GM18909 (cell line): ENCODE measurements around the gene PRMT2.

Source experiments
- ATAC-seq: cut with Tn5 transposase; IDR thresholded peaks from one replicate; pipeline ENCODE4 v1.9.1; 2021; ENCODE audit warnings: mild to moderate bottlenecking; ENCODE audit not compliant: unreplicated experiment, poor library complexity

The PRMT2 gene

DNA sequence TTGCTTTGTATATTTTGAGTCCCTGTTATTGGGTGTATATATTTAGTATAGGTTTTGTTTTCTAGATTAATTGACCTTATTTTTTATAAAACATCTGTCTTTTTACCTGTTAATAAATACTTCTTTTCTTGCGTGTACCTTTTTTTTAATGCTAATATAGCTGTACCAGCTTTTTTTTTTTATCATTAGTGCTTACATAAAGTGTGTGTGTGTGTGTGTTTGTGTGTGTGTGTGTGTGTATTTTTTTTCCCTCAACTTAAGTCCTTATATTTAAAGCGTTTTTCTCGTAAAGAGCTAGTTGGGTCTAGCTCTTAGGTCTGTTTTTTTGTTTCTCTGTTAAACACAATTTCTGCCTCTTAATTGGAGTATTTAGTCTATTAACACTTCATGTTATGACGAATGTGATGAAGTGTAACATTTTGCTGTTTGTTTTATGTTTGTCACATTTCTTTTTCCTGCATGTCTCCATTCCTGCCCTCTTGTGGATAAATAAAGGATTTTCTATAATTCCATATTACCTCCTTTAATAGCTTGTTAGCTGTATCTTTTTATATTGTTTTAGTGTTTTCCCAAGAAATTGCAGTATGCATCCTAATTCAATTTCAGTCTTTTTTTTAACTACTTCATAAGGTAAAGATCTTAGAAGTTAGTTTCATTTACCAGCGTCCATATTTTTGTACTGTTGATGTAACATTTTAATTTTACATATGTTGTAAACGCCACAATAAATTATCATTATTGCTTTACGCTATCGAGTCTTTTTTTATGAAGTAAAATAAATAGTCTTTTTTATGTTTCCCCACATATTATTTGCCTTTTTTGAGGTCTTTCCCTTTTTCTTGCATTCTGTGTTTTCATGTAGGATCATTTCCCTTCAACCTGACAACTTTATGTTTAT is 4.3 kb downstream of the PRMT2 start:
- no peak for ATAC-seq

DNA sequence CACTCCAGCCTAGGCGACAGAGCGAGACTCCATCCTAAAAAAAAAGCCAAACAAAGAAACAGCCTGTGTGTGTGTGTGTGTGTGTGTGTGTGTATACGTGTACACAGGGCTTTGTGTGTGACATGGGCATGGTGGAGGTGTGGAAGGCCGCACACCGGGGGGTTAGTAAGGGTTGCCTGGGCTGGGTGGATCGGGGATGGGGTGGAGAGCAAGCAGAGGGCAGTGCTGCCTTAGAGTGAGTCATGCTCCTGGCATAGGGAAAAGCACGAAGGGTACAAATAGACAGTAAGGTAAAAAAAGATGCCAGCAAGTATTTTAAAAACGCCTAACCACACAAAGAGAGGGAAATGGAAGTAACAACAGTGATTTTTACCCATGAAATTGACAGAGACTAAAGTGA is 6.2 kb downstream of the PRMT2 start:
- no peak for ATAC-seq

DNA sequence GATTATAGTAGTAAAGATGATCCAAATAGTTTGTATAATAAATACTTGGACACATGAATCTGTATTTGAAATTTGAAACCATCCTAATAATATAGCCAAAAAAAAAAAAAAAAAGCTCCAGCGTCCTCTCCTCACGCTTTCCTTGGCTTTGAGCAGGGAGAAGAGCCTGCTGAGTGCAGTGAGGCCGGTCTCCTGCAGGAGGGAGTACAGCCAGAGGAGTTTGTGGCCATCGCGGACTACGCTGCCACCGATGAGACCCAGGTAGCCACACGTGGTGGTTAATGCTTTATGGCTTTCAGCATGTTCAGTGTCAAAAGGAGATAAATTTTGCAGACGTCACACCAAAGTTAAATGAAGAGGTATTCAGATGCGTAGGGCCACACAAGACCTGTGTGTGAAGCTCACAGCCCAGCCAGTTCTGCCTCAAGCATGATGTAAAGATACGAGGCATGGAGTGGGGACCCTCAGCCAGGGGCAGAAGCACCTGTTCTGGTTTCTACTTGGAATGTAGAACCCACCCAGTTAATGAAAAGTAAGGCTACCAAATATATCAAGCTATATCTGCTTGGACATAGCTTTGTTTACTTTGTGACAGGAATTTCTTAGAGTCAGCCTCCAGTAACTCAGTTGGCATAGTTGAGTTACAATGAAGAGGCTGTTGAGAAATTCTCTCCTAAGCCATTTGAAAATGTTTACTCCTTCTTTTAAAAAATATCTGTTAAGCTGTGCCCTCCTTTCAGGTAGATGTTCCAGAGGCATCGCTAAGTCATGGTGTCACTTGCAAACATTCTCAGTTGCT is 8.1 kb downstream of the PRMT2 start:
- no peak for ATAC-seq

DNA sequence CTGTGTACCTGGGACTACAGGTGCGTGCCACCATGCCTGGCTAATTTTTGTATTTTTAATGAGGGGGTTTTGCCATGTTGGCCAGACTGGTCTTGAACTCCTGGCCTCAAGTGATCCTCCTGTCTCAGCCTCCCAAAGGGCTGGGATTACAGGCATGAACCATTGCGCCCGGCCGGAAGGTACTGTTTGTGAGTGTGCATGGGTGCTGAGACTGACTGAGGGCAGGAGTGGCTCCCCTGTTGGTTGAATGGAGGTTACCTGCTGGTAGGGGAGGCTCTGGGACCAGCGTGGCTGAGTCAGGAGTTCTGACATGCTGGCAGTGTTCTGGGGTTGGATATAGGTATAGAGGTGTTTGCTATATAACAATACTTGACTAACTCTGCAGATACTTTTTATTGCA is 10.4 kb downstream of the PRMT2 start:
- ATAC-seq = no peak

DNA sequence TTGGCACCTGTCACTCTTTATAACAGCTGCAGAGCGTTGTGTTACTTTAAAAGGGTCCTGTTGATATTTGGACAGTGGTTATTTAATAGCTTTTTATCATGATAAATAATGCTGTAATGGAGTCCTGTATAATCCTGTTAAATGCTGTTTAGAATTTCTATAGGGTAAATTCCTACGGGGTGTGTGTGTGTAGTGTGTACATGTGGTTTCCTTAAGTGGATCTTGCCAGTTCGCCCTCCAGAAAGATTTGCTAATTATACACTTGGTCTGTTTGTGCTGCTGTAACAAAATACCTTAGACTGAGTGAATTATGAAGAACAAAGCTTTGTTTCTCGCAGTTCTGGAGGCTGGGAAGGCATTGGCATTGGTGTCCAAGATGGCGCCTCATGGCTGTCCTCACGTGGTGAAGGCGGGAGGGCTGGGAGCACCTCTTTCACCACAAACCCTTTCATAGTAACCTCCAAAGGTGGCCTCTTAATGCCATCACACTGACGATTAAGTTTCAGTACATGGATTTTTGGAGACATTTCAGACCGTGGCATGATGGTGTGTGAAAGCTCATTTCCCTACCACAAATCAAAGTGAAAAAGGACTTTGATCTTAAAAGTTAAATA is 11.2 kb downstream of the PRMT2 start:
- ATAC-seq = no peak

DNA sequence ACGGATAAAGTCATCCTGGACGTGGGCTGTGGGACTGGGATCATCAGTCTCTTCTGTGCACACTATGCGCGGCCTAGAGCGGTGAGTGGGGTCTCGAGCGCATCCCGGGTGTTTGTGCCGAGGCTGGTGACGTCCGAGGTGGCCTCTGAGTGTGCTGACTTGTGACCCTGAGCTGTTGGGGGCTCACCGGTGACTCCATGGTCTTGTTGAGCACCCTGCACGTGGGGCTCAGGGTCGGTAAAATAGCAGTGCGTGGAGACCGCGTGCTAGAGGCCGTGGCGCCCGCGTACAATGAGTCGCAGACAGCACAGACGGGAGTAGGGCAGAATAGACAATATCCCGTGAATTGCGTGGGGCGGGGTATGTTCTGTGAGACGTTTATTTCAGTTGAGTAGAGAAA is 13.1 kb downstream of the PRMT2 start:
- no peak for ATAC-seq

DNA sequence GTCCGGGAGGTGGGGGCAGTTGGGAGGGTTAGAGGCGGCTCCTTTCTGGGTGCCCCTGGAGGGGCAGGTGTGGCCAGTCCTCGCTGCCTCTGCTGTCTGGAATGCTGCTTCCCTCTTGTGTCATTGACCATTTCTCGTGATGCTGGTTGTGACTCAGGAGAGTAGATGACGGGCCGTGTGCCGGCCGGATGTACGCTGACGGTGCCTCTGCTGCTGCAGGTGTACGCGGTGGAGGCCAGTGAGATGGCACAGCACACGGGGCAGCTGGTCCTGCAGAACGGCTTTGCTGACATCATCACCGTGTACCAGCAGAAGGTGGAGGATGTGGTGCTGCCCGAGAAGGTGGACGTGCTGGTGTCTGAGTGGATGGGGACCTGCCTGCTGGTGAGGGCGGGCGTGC is 13.9 kb downstream of the PRMT2 start:
- ATAC-seq = no peak

DNA sequence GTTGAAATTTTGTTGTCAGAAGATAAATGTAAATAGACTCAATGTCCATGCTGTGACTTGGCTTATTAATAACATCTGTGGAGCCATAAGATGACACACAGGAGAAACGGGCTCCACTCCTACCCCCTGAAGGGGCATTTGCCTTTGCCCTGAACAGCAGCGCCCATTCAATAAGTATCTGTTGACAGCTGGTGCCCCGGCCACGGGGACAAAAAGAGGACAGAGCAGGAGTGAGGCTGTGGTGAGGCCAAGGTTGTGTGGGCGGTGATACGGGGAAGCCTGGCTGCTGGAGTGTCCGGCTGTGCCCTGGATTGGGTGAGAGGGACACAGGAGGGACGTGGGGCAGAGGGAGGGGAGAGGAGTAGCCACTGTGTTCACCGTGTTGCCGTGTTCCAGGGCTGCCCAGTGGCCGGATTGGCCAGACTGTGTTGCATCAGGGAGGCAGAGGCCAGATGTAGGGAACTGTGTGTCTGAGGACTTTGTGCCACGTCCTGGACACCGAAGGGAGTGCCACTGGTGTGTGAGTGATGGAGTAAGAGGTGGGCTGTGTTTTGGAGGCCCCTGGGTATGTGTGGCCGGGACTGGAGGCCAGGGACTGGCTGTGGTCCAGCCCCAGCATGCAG is 15.1 kb downstream of the PRMT2 start:
- no peak for ATAC-seq

DNA sequence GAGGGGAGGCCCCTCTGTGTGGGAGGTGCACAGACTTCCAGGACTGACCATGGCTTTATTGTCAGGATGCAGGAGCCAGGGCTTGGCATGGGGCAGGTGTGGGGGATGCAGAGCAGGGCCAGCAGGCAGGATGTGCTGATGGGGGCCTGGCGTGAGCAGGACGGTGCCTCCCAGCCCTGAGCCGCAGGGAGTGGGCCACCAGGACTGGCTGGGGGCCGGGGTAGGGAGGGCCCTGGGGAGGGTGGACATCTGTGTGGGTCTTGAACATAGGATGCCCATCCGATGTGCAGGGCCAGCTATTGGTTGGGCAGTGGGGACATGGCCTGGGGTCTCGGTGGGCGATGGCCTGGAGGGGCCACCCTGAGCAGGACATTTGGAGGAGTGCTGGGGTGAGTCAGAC is 15.6 kb downstream of the PRMT2 start:
- ATAC-seq = no peak

DNA sequence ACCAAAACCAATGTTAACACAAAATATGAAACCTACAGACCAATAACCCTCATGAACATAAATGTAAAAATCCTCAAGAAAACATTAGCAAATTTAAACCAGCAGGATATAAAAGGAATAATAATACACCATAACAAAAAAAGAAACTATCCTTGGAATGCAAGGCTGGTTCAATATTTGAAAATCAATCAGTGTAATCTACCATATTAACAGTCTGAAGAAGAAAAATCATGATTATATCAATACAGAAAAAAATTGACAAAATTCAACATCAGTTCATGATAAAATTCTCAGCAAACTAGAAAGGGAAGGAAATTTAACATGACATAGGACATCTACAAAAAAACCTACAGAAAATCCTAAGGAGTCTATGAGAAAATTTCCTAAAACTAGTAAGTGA is 19.8 kb downstream of the PRMT2 start:
- no peak for ATAC-seq

DNA sequence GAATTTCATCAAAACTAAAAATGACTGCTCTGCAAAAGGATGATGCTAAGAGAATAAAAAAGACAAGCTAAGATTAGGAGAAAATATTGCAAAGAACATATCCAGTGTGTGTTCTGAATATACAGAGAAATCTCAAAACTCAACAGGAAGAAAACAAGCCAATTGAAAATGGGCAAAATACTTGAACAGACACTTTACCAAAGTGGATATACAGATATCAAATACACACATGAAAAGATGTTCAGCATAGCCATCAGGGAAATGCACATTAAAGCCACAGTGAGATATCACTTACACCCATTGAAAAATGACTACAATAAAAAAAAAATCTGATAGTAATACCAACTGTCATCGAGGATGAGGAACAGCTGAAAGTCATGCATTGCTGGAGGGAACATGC is 21.3 kb downstream of the PRMT2 start:
- ATAC-seq = no peak

DNA sequence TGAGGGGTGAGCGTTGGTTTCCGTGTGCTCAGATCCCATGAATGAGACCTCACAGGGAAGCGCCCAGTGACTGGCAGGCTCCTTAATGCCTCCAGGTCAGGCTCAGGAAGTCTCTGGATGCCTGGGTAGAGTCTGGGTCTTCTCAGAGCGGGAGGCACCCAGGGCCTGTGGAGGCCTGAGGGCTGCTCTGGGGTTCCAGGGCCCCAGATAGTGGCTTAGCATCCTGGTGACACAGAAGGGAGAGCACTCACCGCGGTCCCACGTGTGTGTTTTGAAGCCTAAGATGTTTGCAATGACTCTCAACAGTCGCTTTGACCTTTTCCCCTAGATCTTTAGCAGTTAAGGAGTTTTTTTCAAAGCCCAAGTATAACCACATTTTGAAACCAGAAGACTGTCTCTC is 25.0 kb downstream of the PRMT2 start:
- ATAC-seq = no peak

DNA sequence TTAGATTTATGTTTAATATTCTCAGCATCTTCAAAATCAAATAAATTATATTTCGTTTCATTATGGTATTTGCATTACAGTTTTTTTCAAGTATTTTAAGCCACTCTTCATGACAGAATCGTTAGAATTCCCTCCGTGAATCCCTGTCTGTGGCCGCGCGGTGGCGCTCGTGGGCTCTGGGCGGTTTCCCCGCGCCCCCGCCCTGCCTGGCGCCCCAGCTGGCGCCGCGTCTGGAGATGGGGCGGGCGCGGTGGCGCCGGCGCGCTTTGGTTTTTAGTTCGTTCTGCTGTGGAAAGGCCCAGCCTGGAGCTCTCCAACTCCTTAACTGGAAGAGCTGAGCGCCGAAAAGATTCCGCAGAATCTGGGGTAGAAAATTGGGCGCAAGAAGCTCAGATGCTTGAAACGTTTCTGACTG is 25.7 kb downstream of the PRMT2 start:
- ATAC-seq = no peak

DNA sequence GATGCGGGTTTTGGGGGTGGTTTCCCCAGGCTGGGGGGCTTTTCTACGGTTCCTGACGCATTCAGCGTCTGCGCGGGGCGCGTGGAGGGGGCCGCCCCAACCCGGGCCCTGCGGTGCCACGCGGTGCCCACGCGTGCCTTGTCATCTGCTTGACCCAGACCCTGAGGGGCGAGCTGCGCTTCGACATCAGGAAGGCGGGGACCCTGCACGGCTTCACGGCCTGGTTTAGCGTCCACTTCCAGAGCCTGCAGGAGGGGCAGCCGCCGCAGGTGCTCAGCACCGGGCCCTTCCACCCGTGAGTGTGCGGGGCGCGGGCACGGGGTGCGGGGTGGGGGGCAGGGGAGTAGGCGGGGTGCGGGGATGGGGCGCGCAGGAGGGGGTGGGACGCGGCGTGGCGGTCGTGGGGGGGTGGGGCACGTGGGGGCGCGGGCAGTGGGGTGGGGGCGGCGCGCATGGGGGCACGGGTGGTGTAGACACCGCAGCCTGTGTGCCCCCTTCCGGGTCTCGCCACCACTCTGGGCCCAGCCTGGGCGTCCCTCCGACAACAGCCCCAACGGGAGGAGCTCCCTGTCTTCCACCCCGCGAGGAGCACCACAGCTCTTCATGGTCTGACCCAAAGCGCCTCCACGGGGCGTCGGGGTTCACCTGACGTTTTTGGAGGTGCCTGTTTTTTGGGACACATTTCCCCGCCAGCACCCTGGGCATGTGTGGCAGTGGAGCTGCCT is 26.3 kb downstream of the PRMT2 start:
- ATAC-seq = no peak

DNA sequence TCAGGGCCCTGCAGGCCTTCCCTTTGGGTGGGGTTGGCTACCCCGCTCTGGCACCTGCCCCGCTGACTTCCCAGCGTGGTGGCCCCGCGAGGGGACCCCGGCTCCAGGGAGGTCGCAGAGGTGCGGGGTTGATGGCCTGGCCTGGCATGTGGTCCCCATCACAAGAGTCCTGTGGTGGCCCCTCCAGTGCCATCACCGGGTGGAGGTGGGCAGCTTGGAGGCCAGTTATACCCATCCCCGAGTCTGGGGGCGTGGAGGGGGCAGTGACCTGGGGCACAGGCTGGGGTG is 26.8 kb downstream of the PRMT2 start:
- ATAC-seq = no peak

DNA sequence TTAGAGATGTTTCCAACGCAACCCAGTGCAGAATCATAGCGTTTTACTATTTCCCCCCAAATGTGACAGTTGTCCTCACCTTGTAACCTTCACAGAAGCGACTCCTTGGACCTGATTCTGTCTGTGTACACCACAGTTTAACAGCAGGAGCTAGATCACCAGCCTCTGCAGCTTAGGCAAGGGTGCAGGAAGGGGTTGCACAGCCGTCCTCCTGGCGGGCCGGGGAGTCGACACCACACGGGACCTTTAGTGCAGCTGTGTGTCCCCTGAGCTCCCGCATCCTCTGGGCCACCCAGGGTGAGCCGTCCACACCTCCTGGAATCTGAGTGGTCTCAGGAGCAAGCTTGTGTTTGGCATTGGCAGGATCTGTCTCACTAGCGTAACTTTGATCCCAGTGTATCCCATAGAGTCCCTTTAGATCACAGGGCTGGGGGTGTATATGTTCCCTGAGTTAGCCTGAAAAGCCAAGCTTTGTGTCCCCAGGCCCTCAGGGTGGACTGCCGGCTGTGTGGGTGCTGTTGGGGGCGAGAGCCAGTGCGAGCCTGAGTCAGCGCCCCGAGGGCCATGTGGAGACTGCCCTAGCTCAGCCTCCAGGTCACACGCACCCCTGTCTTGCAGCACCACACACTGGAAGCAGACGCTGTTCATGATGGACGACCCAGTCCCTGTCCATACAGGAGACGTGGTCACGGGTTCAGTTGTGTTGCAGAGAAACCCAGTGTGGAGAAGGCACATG is 27.5 kb downstream of the PRMT2 start:
- ATAC-seq = no peak

DNA sequence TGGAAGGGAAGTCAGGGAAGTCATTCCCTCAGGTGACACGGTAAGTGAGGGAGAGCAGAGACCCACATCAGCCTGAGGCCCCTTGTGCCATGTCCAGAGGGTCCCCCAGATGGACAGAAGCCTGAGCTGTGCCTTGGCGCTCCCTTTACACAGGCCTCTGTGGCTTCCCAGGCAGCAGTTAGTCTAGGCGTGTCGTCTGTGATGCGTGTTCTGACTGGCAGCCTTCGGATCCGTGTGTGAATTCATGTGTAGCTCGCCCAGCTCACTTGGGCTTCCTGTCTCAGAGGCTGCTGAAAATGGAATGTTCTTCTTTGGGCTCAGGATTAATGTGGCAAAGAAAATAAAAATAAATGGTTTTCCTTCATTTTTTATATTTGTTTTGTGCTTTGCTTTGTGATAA is 28.3 kb downstream of the PRMT2 start:
- ATAC-seq = no peak

DNA sequence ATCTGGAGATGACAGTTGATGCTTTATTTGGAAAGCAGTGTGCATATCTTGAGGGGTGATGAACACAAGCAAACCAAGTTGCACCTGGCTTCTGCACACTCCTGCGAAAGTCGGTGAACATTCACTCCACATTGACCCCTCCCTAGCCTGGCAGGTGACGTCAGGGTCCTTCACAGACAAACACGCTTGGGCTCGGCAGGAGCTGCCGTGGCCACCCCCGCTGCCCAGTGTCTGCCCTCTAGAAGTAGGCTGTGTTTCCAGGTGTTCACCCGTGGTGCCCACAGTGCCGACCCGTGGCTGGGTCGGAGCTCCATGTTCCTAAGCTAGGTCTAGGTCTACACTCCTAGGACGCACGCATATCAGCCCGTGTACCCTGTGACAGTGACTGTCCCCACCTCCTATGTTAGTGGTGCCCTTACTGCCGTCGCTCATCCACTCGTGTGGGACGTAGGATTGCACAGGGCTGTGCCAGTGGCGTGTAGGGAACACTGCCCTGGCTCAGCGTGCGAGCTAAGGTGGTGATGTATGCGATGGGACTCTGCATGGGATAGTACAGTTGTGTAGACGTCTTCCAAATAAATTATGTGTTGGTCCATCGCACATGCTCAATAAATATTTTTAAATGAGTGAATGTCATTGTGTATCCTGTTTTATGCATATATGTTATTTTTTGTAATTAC is 29.0 kb downstream of the PRMT2 start:
- no peak for ATAC-seq

DNA sequence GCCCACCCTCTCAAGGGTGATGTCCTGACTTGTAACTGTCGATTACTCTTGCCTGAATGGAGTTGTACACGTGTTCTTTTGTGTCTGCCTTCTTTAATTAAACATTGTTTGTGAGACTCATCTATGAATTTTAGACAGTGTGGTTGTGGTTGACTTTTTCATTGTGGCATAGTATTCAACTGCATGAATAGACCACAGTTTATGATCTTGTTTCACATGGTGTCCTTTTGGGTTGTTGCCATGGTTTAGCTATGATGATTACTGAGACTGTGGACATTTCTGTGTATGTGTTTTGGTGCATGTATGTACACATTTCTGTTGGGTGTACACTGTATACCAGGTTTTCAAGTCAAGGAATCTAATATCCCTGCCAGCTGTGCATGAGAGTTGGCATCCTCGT is 30.1 kb downstream of the PRMT2 start:
- ATAC-seq = no peak
